ENCODE measurements around the gene EEF1A2. TPM values are rescaled to one million over a fixed set of nuclear protein-coding genes. Genes with fewer than 3 reads are reported as not detected.

The EEF1A2 gene
- total and polyA plus RNA-seq, 2 of the 4 experiments (the other 2 are of a cell fraction): 1.3 to 4.6 TPM

- POLR2A ChIA-PET (ENCODE audit: unreplicated experiment): no interaction called here
Measured at GRCh38 chr20:63504642-63505041, 5.8 kb upstream of the EEF1A2 start.

More at GRCh38 chr20:63504642-63505041, 5.8 kb upstream of the EEF1A2 start:
- in situ Hi-C loops (cut with MboI; ENCODE audit: low sequenced_read_pairs): no loop called here
- H2AK5ac ChIP-seq (ENCODE audit: low read depth, low read length): no peak overlapping the region
- H3K4ac ChIP-seq (ENCODE audit: low read depth, low read length): no peak overlapping the region
- no peak overlapping the region for H3K23ac ChIP-seq (ENCODE audit: low read depth, low read length)
- DNase-seq: no peak
- ATAC-seq (ENCODE audit: low read depth): no peak
- H4K91ac ChIP-seq (ENCODE audit: insufficient read depth, low read depth, low read length): no peak overlapping the region
- no peak overlapping the region for H4K5ac ChIP-seq (ENCODE audit: low read depth, low read length)
- no peak overlapping the region for H4K8ac ChIP-seq (ENCODE audit: low read depth in 2 of 2, low read length in 2 of 2)
- no peak overlapping the region for H3K56ac ChIP-seq (ENCODE audit: extremely low read depth, insufficient read depth, low read length)
- dilution Hi-C loops (cut with HindIII; ENCODE audit: low sequenced_read_pairs, unreplicated experiment): no loop called here
- H2AFZ ChIP-seq (replicated peaks; ENCODE audit: low read length, poor library complexity): no peak overlapping the region
- no peak overlapping the region for H3K9ac ChIP-seq (ENCODE audit: low read depth, low read length)
- no peak overlapping the region for H3K4me3 ChIP-seq (ENCODE audit: insufficient read depth, low read depth, low read length)
- H3K27me3 ChIP-seq (ENCODE audit: control insufficient read depth, insufficient read depth, low read length): peaks cover 49% of the 10 kb centered on the region
- no peak overlapping the region for H3K27ac ChIP-seq (ENCODE audit: insufficient read depth, low read length)
- H2BK120ac ChIP-seq (ENCODE audit: low read depth, low read length): no peak overlapping the region
- H3K14ac ChIP-seq (replicated peaks; ENCODE audit: low read depth, low read length): no peak overlapping the region
- no TSS peak for BruUV-seq (replicated peaks)
- H3K4me2 ChIP-seq (ENCODE audit: low read depth, low read length): no peak overlapping the region
- CTCF ChIA-PET: no interaction called here
- H3K9me3 ChIP-seq (ENCODE audit: control insufficient read depth, insufficient read depth, low read length): peaks cover 29% of the 10 kb centered on the region
- H3K4me1 ChIP-seq (ENCODE audit: control insufficient read depth, insufficient read depth, low read length): 0 out of 2 replicates have a peak, but pooled peaks cover 1% of the 10 kb centered on the region
- H3K9me1 ChIP-seq (ENCODE audit: insufficient read depth, low read length): no peaks in the 10 kb centered on the region
- TF ChIP-seq RAD21 (IDR thresholded peaks at IDR 0.05; ENCODE audit: low read length): no peak
- no peak for TF ChIP-seq NFE2L2 (IDR thresholded peaks at IDR 0.05; ENCODE audit: low read depth, low read length)
- no peak for TF ChIP-seq MXI1 (IDR thresholded peaks at IDR 0.05; ENCODE audit: borderline replicate concordance, low read depth, low read length)
- no peak for TF ChIP-seq POLR2A (IDR thresholded peaks at IDR 0.05; ENCODE audit: low read depth, low read length)
- TF ChIP-seq BHLHE40 (IDR thresholded peaks at IDR 0.05; ENCODE audit: low read depth, low read length): no peak
- no peak for TF ChIP-seq SMC3 (IDR thresholded peaks at IDR 0.05; ENCODE audit: low read depth, low read length)
- H2AK9ac ChIP-seq (replicated peaks; ENCODE audit: low read depth, low read length, poor library complexity): no peak overlapping the region
- intact Hi-C loops (cut with micrococcal nuclease): no loop called here
- H4K20me1 ChIP-seq (ENCODE audit: insufficient read depth, low read length): no peaks in the 10 kb centered on the region
- H2BK20ac ChIP-seq (ENCODE audit: low read depth, low read length): no peak overlapping the region
- H3K18ac ChIP-seq (ENCODE audit: low read depth, low read length): no peak overlapping the region
- no peak overlapping the region for H2BK15ac ChIP-seq (ENCODE audit: low read depth, low read length)
- H2BK5ac ChIP-seq (ENCODE audit: low read depth, low read length, poor library complexity, severe bottlenecking): no peak overlapping the region
- H3K79me1 ChIP-seq (ENCODE audit: low read depth in 1 of 2, low read length in 2 of 2): no peaks in the 10 kb centered on the region
- H3K36me3 ChIP-seq (ENCODE audit: control insufficient read depth, insufficient read depth, low read length): no peaks in the 10 kb centered on the region
- 100% methylated on average over 1 of the region's 9 CpGs; no CpG with 5 or more reads in 1 of the 2 experiments for WGBS, 2 experiments (ENCODE audit: extremely low coverage in 2 of 2, insufficient read length in 1 of 2)

Data from IMR-90 (cell line).